ENCODE measurements around the gene DDR2.

The DDR2 gene

DNA sequence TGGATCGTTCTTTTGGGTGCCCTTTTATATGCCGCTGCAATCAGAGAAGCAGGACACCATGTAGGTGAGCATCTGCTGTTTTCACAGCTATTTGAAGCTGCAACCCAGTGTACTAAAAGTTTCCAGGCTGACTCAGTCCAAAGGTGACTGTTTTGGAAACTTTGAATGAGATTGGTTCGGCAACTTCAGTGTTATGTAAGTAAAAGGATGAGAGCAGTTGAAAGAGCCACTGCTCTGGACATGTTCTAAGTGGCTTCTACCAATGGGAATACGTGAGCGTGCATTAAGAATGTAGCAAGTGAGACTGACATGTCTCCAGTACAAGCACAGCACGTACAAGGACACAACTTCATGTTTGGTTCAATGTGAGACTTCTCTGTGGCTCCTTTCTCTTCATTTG lies 55.6 kb downstream of the DDR2 start:
- no peak for DNase-seq
- no peaks in the 10 kb centered on the region for H4K20me1 ChIP-seq (ENCODE audit: insufficient read depth, low read length)
- H3K36me3 ChIP-seq (replicated peaks; ENCODE audit: insufficient read depth, low read length): no peaks in the 10 kb centered on the region
- H2AFZ ChIP-seq (ENCODE audit: low read length): no peak overlapping the region
- H3K27me3 ChIP-seq (replicated peaks; ENCODE audit: insufficient read depth, low read length): no peaks in the 10 kb centered on the region
- no peaks in the 10 kb centered on the region for H3K9me2 ChIP-seq (replicated peaks; ENCODE audit: insufficient read depth, low read length)
- H3K4me1 ChIP-seq (ENCODE audit: low read length): no peaks in the 10 kb centered on the region
- no peak overlapping the region for H3K9ac ChIP-seq (ENCODE audit: low read length)
- H3F3A ChIP-seq (ENCODE audit: insufficient read depth, low read length): no peaks in the 10 kb centered on the region
- no peak overlapping the region for H3K4me3 ChIP-seq (ENCODE audit: low read length)
- H3K9me3 ChIP-seq (replicated peaks; ENCODE audit: insufficient read depth, low read length): no peaks in the 10 kb centered on the region
- no peaks in the 10 kb centered on the region for H3K79me2 ChIP-seq (ENCODE audit: low read length)
- H3K27ac ChIP-seq (ENCODE audit: low read length): no peak overlapping the region
- TF ChIP-seq EZH2phosphoT487 (IDR thresholded peaks at IDR 0.05; ENCODE audit: low read length) (no peak), EZH2 (optimal IDR thresholded peaks at IDR 0.05; ENCODE audit: low read depth, low read length) (no peak)
- TF ChIP-seq, protein P1, sequence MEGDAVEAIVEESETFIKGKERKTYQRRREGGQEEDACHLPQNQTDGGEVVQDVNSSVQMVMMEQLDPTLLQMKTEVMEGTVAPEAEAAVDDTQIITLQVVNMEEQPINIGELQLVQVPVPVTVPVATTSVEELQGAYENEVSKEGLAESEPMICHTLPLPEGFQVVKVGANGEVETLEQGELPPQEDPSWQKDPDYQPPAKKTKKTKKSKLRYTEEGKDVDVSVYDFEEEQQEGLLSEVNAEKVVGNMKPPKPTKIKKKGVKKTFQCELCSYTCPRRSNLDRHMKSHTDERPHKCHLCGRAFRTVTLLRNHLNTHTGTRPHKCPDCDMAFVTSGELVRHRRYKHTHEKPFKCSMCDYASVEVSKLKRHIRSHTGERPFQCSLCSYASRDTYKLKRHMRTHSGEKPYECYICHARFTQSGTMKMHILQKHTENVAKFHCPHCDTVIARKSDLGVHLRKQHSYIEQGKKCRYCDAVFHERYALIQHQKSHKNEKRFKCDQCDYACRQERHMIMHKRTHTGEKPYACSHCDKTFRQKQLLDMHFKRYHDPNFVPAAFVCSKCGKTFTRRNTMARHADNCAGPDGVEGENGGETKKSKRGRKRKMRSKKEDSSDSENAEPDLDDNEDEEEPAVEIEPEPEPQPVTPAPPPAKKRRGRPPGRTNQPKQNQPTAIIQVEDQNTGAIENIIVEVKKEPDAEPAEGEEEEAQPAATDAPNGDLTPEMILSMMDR (IDR thresholded peaks at IDR 0.05; ENCODE audit: low read length): no peak
- H3K4me2 ChIP-seq (ENCODE audit: low read depth, low read length): no peak overlapping the region

DNA sequence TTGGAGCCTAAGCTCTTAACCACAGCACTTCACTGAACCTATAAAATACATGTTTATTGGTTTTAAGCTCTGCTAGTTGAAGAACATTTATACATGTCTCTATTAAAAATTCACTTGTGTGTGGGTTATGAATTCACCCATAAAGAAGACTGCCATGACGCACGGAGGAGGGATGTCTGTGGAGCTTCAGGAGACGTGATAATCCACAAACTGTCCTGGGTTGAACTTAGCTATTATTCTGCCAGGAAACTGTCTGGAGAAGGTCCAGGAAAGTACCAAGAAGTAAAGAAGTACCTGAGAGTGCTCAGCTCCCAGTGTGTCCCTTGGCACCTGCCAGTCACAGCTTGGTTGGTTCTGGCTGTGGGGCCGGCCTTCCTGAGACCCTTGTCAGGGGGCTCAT lies 56.3 kb downstream of the DDR2 start:
- DNase-seq: no peak
- H3K9me3 ChIP-seq (replicated peaks; ENCODE audit: insufficient read depth, low read length): no peaks in the 10 kb centered on the region
- H3K9ac ChIP-seq (ENCODE audit: low read length): no peak overlapping the region
- no peaks in the 10 kb centered on the region for H3K4me1 ChIP-seq (ENCODE audit: low read length)
- H4K20me1 ChIP-seq (ENCODE audit: insufficient read depth, low read length): no peaks in the 10 kb centered on the region
- no peak overlapping the region for H3K27ac ChIP-seq (ENCODE audit: low read length)
- H3K4me2 ChIP-seq (ENCODE audit: low read depth, low read length): no peak overlapping the region
- H3K27me3 ChIP-seq (replicated peaks; ENCODE audit: insufficient read depth, low read length): no peaks in the 10 kb centered on the region
- no peak overlapping the region for H2AFZ ChIP-seq (ENCODE audit: low read length)
- TF ChIP-seq, protein P1 (IDR thresholded peaks at IDR 0.05; ENCODE audit: low read length): no peak
- TF ChIP-seq EZH2 (optimal IDR thresholded peaks at IDR 0.05; ENCODE audit: low read depth, low read length) (no peak), EZH2phosphoT487 (IDR thresholded peaks at IDR 0.05; ENCODE audit: low read length) (no peak)
- no peaks in the 10 kb centered on the region for H3K79me2 ChIP-seq (ENCODE audit: low read length)
- no peaks in the 10 kb centered on the region for H3F3A ChIP-seq (ENCODE audit: insufficient read depth, low read length)
- no peaks in the 10 kb centered on the region for H3K9me2 ChIP-seq (replicated peaks; ENCODE audit: insufficient read depth, low read length)
- H3K4me3 ChIP-seq (ENCODE audit: low read length): no peak overlapping the region
- H3K36me3 ChIP-seq (replicated peaks; ENCODE audit: insufficient read depth, low read length): no peaks in the 10 kb centered on the region

DNA sequence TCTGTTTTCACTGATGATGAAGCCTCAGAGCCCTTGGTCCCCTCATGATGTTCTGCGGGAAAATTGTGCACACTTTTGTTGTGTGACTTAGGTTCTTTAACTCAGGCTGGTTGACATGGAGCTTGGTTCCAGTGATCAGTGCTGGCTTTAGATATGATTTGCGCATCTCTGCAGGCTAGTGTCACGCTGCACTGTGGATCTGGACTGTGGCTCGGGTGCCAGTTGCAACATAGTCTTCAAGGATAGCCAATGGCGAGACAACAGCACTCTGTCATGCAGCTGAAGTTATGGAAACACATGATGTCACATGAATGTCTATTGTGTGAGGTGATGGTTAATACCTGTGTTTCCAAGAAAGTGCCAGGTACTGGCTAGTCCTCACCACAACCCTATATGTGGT lies 56.7 kb downstream of the DDR2 start:
- no peaks in the 10 kb centered on the region for H3K36me3 ChIP-seq (replicated peaks; ENCODE audit: insufficient read depth, low read length)

More for the DNA sequence above, 56.7 kb downstream of the DDR2 start:
- no peak for DNase-seq
- H3K4me1 ChIP-seq (ENCODE audit: low read length): no peaks in the 10 kb centered on the region
- no peaks in the 10 kb centered on the region for H3K9me2 ChIP-seq (replicated peaks; ENCODE audit: insufficient read depth, low read length)
- no peaks in the 10 kb centered on the region for H3F3A ChIP-seq (ENCODE audit: insufficient read depth, low read length)
- H3K27me3 ChIP-seq (replicated peaks; ENCODE audit: insufficient read depth, low read length): no peaks in the 10 kb centered on the region
- H4K20me1 ChIP-seq (ENCODE audit: insufficient read depth, low read length): no peaks in the 10 kb centered on the region
- H3K79me2 ChIP-seq (ENCODE audit: low read length): no peaks in the 10 kb centered on the region
- no peaks in the 10 kb centered on the region for H3K9me3 ChIP-seq (replicated peaks; ENCODE audit: insufficient read depth, low read length)
- TF ChIP-seq, protein P1 (IDR thresholded peaks at IDR 0.05; ENCODE audit: low read length): no peak
- TF ChIP-seq EZH2phosphoT487 (IDR thresholded peaks at IDR 0.05; ENCODE audit: low read length) (no peak), EZH2 (optimal IDR thresholded peaks at IDR 0.05; ENCODE audit: low read depth, low read length) (no peak)
- H3K4me3 ChIP-seq (ENCODE audit: low read length): no peak overlapping the region
- no peak overlapping the region for H3K4me2 ChIP-seq (ENCODE audit: low read depth, low read length)
- no peak overlapping the region for H2AFZ ChIP-seq (ENCODE audit: low read length)
- no peak overlapping the region for H3K9ac ChIP-seq (ENCODE audit: low read length)
- no peak overlapping the region for H3K27ac ChIP-seq (ENCODE audit: low read length)
